Nucleus accumbens (tissue), 56 donors: ENCODE measurements around the gene IP6K3.
A peak's percentile ranks its signal among the peaks of the same experiment; 100 is the strongest.

ENCODE experiments used
- DNase-seq, 56 donors: peaks; one replicate each; lab custom pipeline; 2025; lab: John Stamatoyannopoulos, UW

IP6K3 gene

GRCh38 chr6:33682341-33682740 lies 64.4 kb downstream of the IP6K3 start:
- DNase-seq, result no peak

GRCh38 chr6:33679761-33680160 lies 66.9 kb downstream of the IP6K3 start:
- no peak for DNase-seq

- no peak for DNase-seq
Measured at GRCh38 chr6:33678932-33679490, 67.7 kb downstream of the IP6K3 start.

- DNase-seq, result no peak
Measured at GRCh38 chr6:33678233-33678931, 68.3 kb downstream of the IP6K3 start.

GRCh38 chr6:33677689-33678088 lies 69.0 kb downstream of the IP6K3 start:
- DNase-seq, result no peak

- no peak for DNase-seq
Measured at GRCh38 chr6:33677143-33677660, 69.5 kb downstream of the IP6K3 start.

- no peak for DNase-seq
Measured at GRCh38 chr6:33676416-33677142, 70.1 kb downstream of the IP6K3 start.

- no peak for DNase-seq
Measured at GRCh38 chr6:33675968-33676367, 70.7 kb downstream of the IP6K3 start.

GRCh38 chr6:33673851-33674250 lies 72.9 kb downstream of the IP6K3 start:
- no peak for DNase-seq

GRCh38 chr6:33672808-33673207 lies 73.9 kb downstream of the IP6K3 start:
- DNase-seq, result peak in 2 of 56 donors; percentile 13 to 43

GRCh38 chr6:33671744-33672072 lies 75.0 kb downstream of the IP6K3 start:
- no peak for DNase-seq
